ENCODE measurements around the gene DNPH1. TPM values are rescaled to one million over a fixed set of nuclear protein-coding genes. Genes with fewer than 3 reads are reported as not detected.

Gene DNPH1
- total and polyA plus RNA-seq, 10 of the 15 experiments (the other 5 are each of a cell fraction or from before 2014, with no cell fraction given), result 7.0 to 136 (median 67.7) TPM

GRCh38 chr6:43247114-43247999 lies 18.1 kb upstream of the DNPH1 start (continued):
- TF ChIP-seq RELB (IDR thresholded peaks at IDR 0.05; ENCODE audit: low read depth) (peak; percentile 74; the same call in 1 of the 2 replicates), SP1 (IDR thresholded peaks at IDR 0.05; ENCODE audit: low read depth, low read length) (peak; percentile 13), CBFB (IDR thresholded peaks at IDR 0.05; ENCODE audit: low read depth) (no peak), GATAD2B (conservative IDR thresholded peaks at IDR 0.05; ENCODE audit: low read depth) (peak; percentile 79; the same call in 1 of the 2 replicates), POLR2AphosphoS5 (IDR thresholded peaks at IDR 0.05; ENCODE audit: low read length) (no peak), EED (IDR thresholded peaks at IDR 0.05; ENCODE audit: low read depth) (no peak; the same call in 1 of the 2 replicates), USF2 (IDR thresholded peaks at IDR 0.05; ENCODE audit: borderline replicate concordance, low read depth, low read length) (no peak), YY1 (IDR thresholded peaks at IDR 0.05; ENCODE audit: low read depth, low read length) (peak; percentile 81), GABPA (IDR thresholded peaks at IDR 0.05; ENCODE audit: low read depth) (0 out of 2 replicates have a peak, but pooled peaks have one; percentile 62), JUND (IDR thresholded peaks at IDR 0.05; ENCODE audit: low read depth, low read length) (no peak), ZNF217 (IDR thresholded peaks at IDR 0.05) (no peak), BMI1 (IDR thresholded peaks at IDR 0.05; ENCODE audit: borderline replicate concordance) (peak; percentile 80), CREM (IDR thresholded peaks at IDR 0.05; ENCODE audit: low read depth) (peak; percentile 87; the same call in 1 of the 2 replicates), CEBPB (IDR thresholded peaks at IDR 0.05; ENCODE audit: borderline replicate concordance in 1 of 2, low read depth in 2 of 2, low read length in 2 of 2) (no peak), MYB (IDR thresholded peaks at IDR 0.05; ENCODE audit: borderline replicate concordance, low read depth, low read length) (no peak), CHD1 (IDR thresholded peaks at IDR 0.05; ENCODE audit: low read depth, low read length) (no peak), SREBF2 (IDR thresholded peaks at IDR 0.05; ENCODE audit: low read length) (no peak), IKZF2 (IDR thresholded peaks at IDR 0.05) (peak; percentile 26 to 69), SMARCA5 (IDR thresholded peaks at IDR 0.05) (peak; percentile 31; the same call in 1 of the 2 replicates), PML (IDR thresholded peaks at IDR 0.05; ENCODE audit: low read length) (no peak)
